WTC11 (cell line): Measurements from ENCODE around the gene SLC6A1.

ENCODE experiments used
- CREM ChIP-seq: sonication (generic); formaldehyde crosslinking; IDR thresholded peaks from 2 replicates; pipeline ENCODE4 v1.8.1; 2022; ENCODE audit warnings: mild to moderate bottlenecking, missing genetic modification reagents, moderate library complexity
- CTCF ChIP-seq: fragments of 200-600 bp; IDR thresholded peaks from 2 replicates; pipeline ENCODE4 v1.8.0; 2022; ENCODE audit warnings: antibody characterized with exemption
- FOXP4 ChIP-seq: sonication (generic); formaldehyde crosslinking; IDR thresholded peaks from 2 replicates; pipeline ENCODE4 v1.8.0; 2022; ENCODE audit warnings: mild to moderate bottlenecking, missing genetic modification reagents
- NFE2L1 ChIP-seq: sonication (generic); formaldehyde crosslinking; IDR thresholded peaks from 2 replicates; pipeline ENCODE4 v1.8.1; 2023; ENCODE audit warnings: missing genetic modification reagents
- ZBTB21 ChIP-seq: sonication (generic); formaldehyde crosslinking; IDR thresholded peaks from 2 replicates; pipeline ENCODE4 v1.8.1; 2023; ENCODE audit warnings: mild to moderate bottlenecking, missing genetic modification reagents, borderline replicate concordance
- ZNF232 ChIP-seq: sonication (generic); formaldehyde crosslinking; IDR thresholded peaks from 2 replicates; pipeline ENCODE4 v1.8.0; 2022; ENCODE audit warnings: mild to moderate bottlenecking, missing genetic modification reagents

- no peak for TF ChIP-seq ZBTB21
- TF ChIP-seq CREM (CRISPR knock-in tag) = no peak
- no peak for TF ChIP-seq CTCF
- TF ChIP-seq ZNF232 (CRISPR knock-in tag) = no peak
- TF ChIP-seq NFE2L1 (CRISPR knock-in tag) = no peak
- no peak for TF ChIP-seq FOXP4 (CRISPR knock-in tag)
These were observed 15.8 kb upstream of the SLC6A1 start for GRCh38 chr3:10976770-10977169.
